Measurements from ENCODE around the gene ZACN.

The ZACN gene

GRCh38 chr17:76104140-76104895, 25.3 kb downstream of the ZACN start:
- ATAC-seq, result no peak

GRCh38 chr17:76104896-76105231, 25.9 kb downstream of the ZACN start:
- ATAC-seq, result no peak

- ATAC-seq, result no peak
Observed at GRCh38 chr17:76106703-76107102, 27.7 kb downstream of the ZACN start.

- no peak for ATAC-seq
Observed at GRCh38 chr17:76107509-76107908, 28.5 kb downstream of the ZACN start.

GRCh38 chr17:76111956-76112355, 33.0 kb downstream of the ZACN start:
- ATAC-seq, result no peak

GRCh38 chr17:76115138-76115754, 36.3 kb downstream of the ZACN start:
- ATAC-seq, result no peak

- ATAC-seq, result no peak
Observed at GRCh38 chr17:76119409-76120371, 40.7 kb downstream of the ZACN start.

GRCh38 chr17:76120658-76121008, 41.7 kb downstream of the ZACN start:
- no peak for ATAC-seq

GRCh38 chr17:76121932-76122430, 43.0 kb downstream of the ZACN start:
- peak; percentile 10 to 25 for ATAC-seq

GRCh38 chr17:76122431-76123190, 43.6 kb downstream of the ZACN start:
- ATAC-seq, result no peak

GRCh38 chr17:76123191-76123499, 44.2 kb downstream of the ZACN start:
- no peak for ATAC-seq

- ATAC-seq, result no peak
Observed at GRCh38 chr17:76123749-76124581, 45.0 kb downstream of the ZACN start.

- ATAC-seq, result no peak
Observed at GRCh38 chr17:76124582-76125390, 45.8 kb downstream of the ZACN start.

- no peak for ATAC-seq
Observed at GRCh38 chr17:76125391-76125675, 46.4 kb downstream of the ZACN start.

- ATAC-seq, result no peak
Observed at GRCh38 chr17:76125922-76126321, 46.9 kb downstream of the ZACN start.

- ATAC-seq, result no peak
Observed at GRCh38 chr17:76130473-76130872, 51.5 kb downstream of the ZACN start.

GRCh38 chr17:76131051-76131691, 52.2 kb downstream of the ZACN start:
- ATAC-seq, result no peak

GRCh38 chr17:76131692-76132573, 53.0 kb downstream of the ZACN start:
- ATAC-seq, result no peak

Measured in activated CD4-positive, CD25-positive, alpha-beta regulatory T cell treated with anti-CD3 and anti-CD28 coated beads, Interleukin-2, amount 50 U/mL, for 24 hours (primary cell).